ENCODE data around the gene AIFM1. TPM values are rescaled to one million over a fixed set of nuclear protein-coding genes. Genes with fewer than 3 reads are reported as not detected.

AIFM1 gene
- total RNA-seq, 1 donor from 2014 or later, result 27.7 TPM

- Mint-ChIP-seq H3K27ac (ENCODE audit: unreplicated experiment) (no peak overlapping the region), H3K36me3 (ENCODE audit: unreplicated experiment) (peaks cover 2% of the 10 kb centered on the region)
These were observed 31.8 kb upstream of the AIFM1 start for GRCh38 chrX:130197464-130197863.

GRCh38 chrX:130196466-130196865, 30.8 kb upstream of the AIFM1 start:
- Mint-ChIP-seq H3K4me3 (ENCODE audit: unreplicated experiment) (no peak overlapping the region), H3K9me3 (ENCODE audit: unreplicated experiment) (peaks cover 5% of the 10 kb centered on the region), H3K36me3 (ENCODE audit: unreplicated experiment) (peaks cover 2% of the 10 kb centered on the region), H3K27me3 (ENCODE audit: unreplicated experiment) (no peaks in the 10 kb centered on the region), H3K4me1 (ENCODE audit: unreplicated experiment) (peaks cover 2% of the 10 kb centered on the region), H3K27ac (ENCODE audit: unreplicated experiment) (no peak overlapping the region)
- no peak for TF ChIP-seq CTCF (IDR thresholded peaks at IDR 0.05)
- no peak for DNase-seq (ENCODE audit: extremely low spot score, unreplicated experiment)

More at GRCh38 chrX:130197464-130197863, 31.8 kb upstream of the AIFM1 start:
- DNase-seq (ENCODE audit: extremely low spot score, unreplicated experiment), result no peak
- TF ChIP-seq CTCF (IDR thresholded peaks at IDR 0.05), result no peak
- no peaks in the 10 kb centered on the region for H3K27me3 Mint-ChIP-seq (ENCODE audit: unreplicated experiment)
- peaks cover under 1% of the 10 kb centered on the region for H3K4me1 Mint-ChIP-seq (ENCODE audit: unreplicated experiment)
- no peak overlapping the region for H3K4me3 Mint-ChIP-seq (ENCODE audit: unreplicated experiment)
- peaks cover 5% of the 10 kb centered on the region for H3K9me3 Mint-ChIP-seq (ENCODE audit: unreplicated experiment)

GRCh38 chrX:130190801-130191200, 25.2 kb upstream of the AIFM1 start:
- H3K9me3 Mint-ChIP-seq (ENCODE audit: unreplicated experiment), result no peaks in the 10 kb centered on the region
- DNase-seq (ENCODE audit: extremely low spot score, unreplicated experiment), result no peak

DNA sequence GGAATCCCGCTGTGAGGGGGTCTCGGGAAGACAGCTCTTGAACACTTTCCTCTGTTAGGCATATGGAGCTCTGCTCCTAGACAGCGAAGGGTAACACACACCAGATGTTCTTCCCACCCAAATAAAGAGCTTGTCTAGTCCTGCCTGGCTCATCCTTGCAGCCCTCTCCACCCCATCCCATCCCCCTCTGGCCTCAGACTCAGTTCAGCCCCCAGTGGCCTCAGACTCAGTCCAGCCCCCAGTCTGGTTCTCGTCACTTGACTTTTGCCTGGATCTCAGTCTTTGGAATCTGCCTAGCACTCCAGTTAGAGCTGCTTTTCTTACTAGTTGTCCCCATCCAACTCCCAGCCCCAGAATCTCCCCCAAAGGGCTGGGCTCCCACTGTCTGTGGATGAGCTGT, 21.0 kb upstream of the AIFM1 start:
- Mint-ChIP-seq H3K27ac (ENCODE audit: unreplicated experiment) (no peak overlapping the region), H3K4me3 (ENCODE audit: unreplicated experiment) (no peak overlapping the region), H3K36me3 (ENCODE audit: unreplicated experiment) (no peaks in the 10 kb centered on the region)

More at GRCh38 chrX:130190801-130191200, 25.2 kb upstream of the AIFM1 start:
- H3K27me3 Mint-ChIP-seq (ENCODE audit: unreplicated experiment), result no peaks in the 10 kb centered on the region
- no peak for TF ChIP-seq CTCF (IDR thresholded peaks at IDR 0.05)
- no peak overlapping the region for H3K4me3 Mint-ChIP-seq (ENCODE audit: unreplicated experiment)
- H3K4me1 Mint-ChIP-seq (ENCODE audit: unreplicated experiment), result peaks cover 2% of the 10 kb centered on the region
- no peak overlapping the region for H3K27ac Mint-ChIP-seq (ENCODE audit: unreplicated experiment)
- H3K36me3 Mint-ChIP-seq (ENCODE audit: unreplicated experiment), result no peaks in the 10 kb centered on the region

GRCh38 chrX:130184857-130185256, 19.2 kb upstream of the AIFM1 start:
- Mint-ChIP-seq H3K9me3 (ENCODE audit: unreplicated experiment) (no peaks in the 10 kb centered on the region), H3K27ac (ENCODE audit: unreplicated experiment) (no peak overlapping the region), H3K36me3 (ENCODE audit: unreplicated experiment) (no peaks in the 10 kb centered on the region), H3K4me3 (ENCODE audit: unreplicated experiment) (no peak overlapping the region), H3K27me3 (ENCODE audit: unreplicated experiment) (no peaks in the 10 kb centered on the region), H3K4me1 (ENCODE audit: unreplicated experiment) (peaks cover under 1% of the 10 kb centered on the region)
- DNase-seq (ENCODE audit: extremely low spot score, unreplicated experiment), result no peak
- TF ChIP-seq CTCF (IDR thresholded peaks at IDR 0.05), result no peak

More for the DNA sequence above, 21.0 kb upstream of the AIFM1 start:
- no peak for TF ChIP-seq CTCF (IDR thresholded peaks at IDR 0.05)
- Mint-ChIP-seq H3K27me3 (ENCODE audit: unreplicated experiment) (no peaks in the 10 kb centered on the region), H3K9me3 (ENCODE audit: unreplicated experiment) (no peaks in the 10 kb centered on the region), H3K4me1 (ENCODE audit: unreplicated experiment) (no peaks in the 10 kb centered on the region)
- DNase-seq (ENCODE audit: extremely low spot score, unreplicated experiment), result no peak

All from osteocyte (in vitro differentiated cells).